GM21723 (cell line): ENCODE results near the gene C11orf21.
"Not testable (repeated sequence)": the region's sequence is repeated elsewhere in the genome, so short reads cannot be mapped to it uniquely, and the experiment has no call there.

Experiments used
- ATAC-seq: cut with Tn5 transposase; IDR thresholded peaks from one replicate; pipeline ENCODE4 v1.9.1; 2021; ENCODE audit warnings: mild to moderate bottlenecking, moderate library complexity; ENCODE audit not compliant: unreplicated experiment

C11orf21 gene

DNA sequence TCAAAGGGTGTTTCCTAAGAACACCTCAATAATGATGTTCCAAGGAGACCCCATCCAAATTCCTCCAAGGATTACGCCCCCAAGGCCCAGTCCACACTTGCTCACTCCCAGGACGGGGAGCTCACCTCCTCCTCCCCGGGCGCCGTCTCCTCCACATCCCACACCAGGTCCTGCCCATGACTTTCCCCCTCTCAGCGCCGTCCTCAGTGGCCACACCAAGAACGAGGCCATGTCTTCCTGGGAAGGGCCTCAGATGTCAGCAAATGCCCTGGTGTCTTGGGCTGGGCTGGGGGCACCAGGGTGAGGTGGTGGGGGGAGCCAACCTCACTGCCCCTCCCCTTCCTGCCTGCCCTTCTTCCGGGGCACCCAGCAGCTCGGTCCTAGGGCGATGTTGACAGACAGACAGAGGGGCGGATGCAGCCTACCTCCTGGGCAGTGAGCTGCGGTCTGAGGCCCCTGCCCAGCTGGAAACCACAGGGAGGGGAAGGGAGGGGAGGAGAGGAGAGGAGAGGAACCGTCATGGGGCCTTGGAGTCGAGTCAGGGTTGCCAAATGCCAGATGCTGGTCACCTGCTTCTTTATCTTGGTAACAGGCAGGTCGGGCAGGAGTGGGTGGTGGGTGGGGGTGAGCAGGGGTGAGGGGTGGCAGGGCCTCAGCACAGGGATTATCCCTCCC, at the start of gene C11orf21, which contains the start of gene TSPAN32:
C11orf21 (minus strand) TSS at position 288 of the 675 bp plus-strand sequence; CDS start at position 178, 110 bp downstream.
TSPAN32 (plus strand) TSS at position 383 of the 675 bp plus-strand sequence; CDS start at position 520, 137 bp downstream.
- ATAC-seq: peak; percentile 61

DNA sequence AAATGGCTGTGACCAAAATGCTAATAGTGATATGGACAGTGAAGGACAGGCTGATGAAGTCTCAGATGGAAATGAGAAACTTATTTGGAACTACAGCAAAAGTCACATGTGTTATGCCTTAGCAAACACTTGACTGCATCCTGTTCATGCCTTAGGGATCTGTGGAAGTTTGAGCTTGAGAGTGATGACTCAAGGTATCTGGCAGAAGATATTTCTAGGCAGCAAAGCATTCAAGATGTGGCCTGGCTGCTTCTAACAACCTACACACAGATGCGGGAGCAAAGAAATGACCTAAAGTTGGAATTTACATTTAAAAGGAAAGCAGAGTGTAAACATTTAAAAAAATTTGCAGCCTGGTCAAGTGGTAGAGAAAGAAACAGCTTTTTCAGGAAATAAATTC, 47.3 kb upstream of the C11orf21 start:
- no peak for ATAC-seq

DNA sequence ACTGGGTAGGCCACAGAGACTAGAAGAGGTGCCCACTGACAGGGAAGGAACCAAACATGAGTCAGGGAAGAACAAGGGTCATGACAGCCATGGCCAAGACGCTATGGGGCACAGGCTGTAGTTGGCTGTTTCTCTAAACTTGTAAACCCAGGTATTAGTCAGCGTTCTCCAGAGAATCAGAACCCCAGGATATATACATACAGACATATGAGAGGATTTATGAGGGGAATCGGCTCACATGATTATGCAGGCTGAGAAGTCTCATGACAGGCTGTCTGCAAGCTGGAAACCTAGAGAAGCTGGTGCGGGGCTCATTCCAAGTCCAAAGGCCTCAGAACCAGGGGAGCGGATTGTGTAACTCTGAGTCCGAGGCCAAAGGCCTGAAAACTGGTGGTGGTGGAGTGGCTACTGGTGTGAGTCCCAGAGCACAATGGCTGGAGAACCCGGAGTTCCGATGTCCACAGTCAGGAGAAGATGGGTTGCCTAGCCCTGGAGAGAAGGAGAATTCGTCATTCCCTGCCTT, 45.7 kb upstream of the C11orf21 start:
- ATAC-seq: no peak

DNA sequence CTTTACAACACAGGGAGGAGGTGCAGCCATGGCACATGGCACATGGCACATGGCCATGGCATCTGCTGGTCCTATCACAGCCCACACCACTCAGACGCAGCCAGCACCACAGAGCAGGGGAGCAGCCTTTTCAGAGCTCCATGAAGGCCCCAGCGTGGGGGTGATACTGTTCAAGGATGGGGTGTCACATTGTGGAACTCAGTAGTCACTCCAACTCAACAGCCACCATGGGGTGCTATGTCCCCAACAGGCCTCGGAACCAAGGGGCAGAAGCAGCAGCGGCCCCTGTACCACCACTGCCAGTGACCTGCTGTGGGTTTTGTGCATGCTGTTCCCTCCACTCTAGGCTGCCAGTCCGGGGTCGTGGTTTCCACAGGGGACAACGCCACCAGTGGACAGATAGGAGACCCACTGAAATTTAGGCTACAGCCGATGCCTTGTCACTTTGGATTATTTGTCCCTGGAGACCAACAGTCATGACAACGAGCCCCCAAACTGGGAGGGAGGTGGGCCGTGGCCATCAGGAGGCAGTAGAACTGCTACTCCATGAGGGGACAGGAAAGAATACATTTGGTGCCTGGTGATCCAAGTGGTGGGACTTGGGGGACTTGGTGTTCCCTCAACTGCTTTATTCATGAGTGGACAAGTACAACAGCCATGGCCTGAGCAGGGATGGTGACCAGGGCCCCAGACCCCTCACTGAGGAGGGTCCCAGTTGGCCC, 45.0 kb upstream of the C11orf21 start:
- no peak for ATAC-seq

DNA sequence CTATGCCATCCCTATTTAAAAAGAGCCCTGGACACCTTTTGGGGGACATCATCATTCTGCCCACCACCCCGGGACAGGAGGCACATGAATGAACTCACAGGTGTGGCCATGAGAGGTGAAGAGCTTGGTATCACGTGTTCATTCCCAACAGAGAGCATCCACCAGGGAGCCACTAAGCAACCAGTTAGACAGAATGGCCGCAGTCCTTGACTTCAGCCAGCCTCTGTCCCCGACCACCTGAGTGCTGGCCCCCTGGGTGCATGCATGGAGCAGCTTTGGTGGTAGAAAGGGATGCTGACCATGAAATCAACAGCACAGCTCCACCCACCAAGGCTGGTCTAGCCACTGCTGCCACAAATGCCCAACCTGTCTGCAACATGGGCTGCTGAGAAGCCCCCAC, 44.3 kb upstream of the C11orf21 start:
- no peak for ATAC-seq

DNA sequence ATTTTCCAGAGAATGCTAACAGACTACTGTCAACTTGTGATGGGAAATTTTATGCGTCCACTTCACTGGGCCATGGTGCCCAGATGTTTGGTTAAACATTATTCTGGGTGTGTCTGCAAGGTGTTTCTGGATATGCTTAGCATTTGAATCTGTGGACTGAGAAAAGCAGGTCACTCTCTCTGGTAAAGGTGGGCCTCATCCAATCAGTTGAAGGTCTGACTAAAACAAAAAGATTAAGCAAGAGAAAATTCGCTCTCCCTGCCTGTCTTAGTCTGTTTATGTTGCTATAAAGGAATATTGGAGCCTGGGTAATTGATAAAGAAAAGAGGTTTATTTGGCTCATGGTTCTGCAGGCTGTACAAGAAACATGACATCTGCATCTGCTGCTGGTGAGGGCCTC, 43.3 kb upstream of the C11orf21 start:
- no peak for ATAC-seq

DNA sequence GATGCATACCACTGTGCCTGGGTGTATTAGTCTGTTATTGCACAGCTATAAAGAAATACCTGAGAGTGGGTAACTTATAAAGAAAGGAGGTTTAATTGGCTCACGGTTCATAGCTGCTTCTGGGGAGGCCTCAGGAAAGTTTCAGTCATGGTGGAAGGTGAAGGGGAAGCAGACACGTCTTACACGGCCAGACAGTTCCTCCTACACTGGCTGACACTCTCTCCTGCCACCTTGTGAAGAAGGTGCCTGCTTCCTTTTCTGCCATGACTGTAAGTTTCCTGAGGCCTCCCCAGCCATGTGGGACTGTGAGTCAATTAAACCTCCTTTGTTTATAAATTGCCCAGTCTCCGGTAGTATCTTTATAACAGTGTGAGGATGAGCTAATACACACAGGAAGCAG, 41.8 kb upstream of the C11orf21 start:
- no peak for ATAC-seq

DNA sequence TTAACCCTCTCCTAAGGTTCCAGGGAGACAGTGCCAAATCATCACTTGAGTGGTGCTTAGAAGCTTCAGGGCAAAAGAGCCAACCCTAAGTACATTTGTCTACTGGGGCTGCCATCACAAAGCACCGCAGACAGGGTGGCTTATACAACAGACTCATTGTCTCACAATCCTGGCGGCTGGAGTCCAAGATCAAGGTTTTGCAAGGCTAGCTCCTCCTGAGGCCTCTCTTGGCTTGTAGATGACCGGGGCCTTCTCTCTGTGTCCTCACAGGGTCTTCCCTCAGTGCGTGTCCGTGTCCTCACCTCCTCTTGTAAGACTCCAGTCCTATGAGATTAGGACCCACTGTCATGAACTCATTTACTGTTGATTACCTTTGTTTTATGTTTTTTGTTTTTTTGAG, 41.3 kb upstream of the C11orf21 start:
- no peak for ATAC-seq

DNA sequence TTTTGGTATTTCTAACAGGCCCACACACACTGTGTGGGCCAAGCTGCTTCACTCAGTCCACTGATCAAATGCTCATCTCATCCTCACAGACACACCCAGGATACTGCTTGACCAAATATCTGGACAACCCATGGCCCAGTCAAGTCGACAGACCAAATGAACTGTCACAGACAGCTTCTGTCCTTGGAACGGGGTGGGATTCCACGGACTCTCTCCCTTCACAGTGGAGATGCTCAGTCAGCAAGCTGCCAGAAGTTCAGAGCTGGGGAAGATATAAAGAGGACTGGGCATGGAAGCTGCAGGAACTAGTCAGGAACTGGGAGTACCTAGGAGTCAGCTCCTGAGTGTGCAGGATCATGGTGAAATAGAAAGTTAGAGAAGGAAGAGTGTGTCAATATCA, 40.8 kb upstream of the C11orf21 start:
- ATAC-seq: no peak

DNA sequence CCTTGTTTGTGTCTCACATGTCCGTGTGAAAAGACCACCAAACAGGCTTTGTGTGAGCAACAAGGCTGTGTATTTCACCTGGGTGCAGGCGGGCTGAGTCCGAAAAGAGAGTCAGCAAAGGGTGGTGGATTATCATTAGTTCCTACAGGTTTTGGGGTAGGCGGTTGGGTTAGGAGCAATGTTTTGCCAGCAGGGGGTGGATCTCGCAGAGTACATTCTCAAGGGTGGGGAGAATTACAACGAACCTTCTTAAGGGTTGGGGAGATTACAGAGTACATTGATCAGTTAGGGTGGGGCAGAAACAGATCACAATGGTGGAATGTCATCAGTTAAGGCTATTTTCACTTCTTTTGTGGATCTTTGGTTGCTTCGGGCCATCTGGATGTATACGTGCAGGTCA, 37.0 kb upstream of the C11orf21 start:
- not testable (repeated sequence) for ATAC-seq

DNA sequence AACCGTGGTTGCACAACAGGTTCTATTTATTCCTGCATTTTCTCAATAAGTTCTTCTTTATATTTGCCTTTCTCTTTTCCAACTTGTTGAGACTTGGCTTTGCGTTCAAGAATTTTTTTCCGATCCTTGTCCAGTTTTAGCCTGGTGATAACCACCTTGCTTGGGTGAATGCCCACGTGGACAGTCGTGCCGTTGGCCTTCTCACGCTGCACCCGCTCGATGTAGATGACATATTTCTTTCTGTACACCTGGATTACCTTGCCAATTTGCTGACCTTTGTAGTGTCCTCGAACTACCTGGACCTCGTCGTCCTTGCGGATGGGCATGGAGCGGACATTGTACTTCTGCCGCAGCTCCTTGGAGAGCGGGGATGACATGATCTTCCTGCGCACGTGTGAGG, 33.6 kb upstream of the C11orf21 start:
- ATAC-seq: not testable (repeated sequence)

DNA sequence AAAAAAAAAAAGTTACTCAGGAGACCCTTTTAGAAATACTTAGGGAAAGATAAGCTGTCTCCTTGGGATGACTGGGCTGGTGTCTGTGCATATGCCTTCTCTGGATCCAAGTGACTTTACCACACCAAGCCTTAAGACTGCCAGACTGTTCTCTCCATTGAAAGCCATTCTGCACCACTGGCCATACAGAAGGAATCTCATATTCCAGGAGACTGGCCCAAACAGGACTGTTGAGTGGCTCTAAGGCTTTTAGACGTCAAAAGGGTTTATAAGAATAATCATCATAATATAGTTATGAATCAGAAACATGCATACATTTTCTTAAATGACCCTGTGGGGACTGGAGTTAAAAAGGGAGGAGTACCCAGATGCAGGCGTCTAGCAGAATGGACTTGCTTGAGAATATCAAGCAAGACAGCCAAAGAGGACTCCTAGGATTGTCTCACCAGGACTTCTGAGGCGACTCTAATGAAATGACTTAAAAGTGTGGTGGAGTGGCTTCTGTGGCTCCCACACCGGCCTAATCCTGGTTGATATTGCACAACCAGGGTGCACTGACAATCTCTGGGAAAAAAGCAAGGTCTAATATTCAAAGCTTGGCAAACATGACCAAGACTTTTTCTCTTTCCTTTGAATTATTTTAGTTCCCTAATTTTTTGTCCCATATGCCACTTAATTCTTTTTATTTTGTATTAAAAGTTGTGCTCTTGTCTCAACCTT, 31.9 kb upstream of the C11orf21 start:
- ATAC-seq: not testable (repeated sequence)

DNA sequence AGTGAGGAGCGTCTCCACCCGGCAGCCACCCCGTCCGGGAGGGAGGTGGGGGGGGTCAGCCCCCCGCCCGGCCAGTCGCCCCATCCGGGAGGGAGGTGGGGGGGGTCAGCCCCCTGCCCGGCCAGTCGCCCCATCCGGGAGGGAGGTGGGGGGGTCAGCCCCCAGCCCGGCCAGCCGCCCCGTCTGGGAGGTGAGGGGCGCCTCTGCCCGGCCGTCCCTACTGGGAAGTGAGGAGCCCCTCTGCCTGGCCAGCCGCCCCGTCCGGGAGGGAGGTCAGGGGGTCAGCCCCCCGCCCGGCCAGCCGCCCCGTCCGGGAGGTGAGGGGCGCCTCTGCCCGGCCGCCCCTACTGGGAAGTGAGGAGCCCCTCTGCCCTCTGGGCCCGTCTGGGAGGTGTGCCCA, 30.9 kb upstream of the C11orf21 start:
- ATAC-seq: not testable (repeated sequence)

DNA sequence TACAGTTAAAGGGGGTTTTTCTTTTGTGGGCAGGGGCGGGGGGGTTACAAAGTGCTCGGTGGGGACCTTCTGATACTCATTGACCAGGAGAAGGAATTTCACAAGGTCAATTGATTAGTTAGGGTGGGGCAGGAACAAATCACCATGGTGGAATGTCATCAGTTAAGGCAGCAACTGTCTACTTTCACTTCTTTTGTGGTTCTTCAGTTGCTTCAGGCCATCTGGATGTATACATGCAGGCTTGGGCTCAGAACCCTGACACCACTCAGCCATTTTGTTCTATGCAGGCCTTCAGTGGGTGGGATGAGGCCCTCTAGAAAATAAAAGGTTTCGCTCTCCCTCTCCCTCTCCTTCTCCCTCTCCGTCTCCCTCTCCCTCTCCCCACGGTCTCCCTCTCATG, 29.7 kb upstream of the C11orf21 start:
- ATAC-seq: no peak

DNA sequence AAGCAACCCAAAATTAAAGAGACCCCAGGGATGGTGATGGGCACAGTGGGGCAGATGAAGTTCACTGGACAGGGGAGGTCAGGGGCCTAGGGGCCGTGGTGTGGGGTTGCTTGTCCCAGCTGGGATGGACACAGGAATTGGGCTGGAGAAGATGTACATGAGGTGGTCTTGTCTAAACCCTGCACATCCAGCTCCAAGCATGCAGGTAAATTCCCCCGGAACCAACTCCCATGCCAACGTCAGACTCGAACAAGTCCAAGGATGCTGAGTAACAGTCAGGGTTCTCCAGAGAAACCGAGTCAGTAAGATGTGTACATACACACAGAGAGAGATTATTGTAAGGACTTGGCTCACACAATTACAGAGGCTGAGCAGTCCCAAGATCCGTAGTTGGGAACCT, 29.0 kb upstream of the C11orf21 start:
- no peak for ATAC-seq

DNA sequence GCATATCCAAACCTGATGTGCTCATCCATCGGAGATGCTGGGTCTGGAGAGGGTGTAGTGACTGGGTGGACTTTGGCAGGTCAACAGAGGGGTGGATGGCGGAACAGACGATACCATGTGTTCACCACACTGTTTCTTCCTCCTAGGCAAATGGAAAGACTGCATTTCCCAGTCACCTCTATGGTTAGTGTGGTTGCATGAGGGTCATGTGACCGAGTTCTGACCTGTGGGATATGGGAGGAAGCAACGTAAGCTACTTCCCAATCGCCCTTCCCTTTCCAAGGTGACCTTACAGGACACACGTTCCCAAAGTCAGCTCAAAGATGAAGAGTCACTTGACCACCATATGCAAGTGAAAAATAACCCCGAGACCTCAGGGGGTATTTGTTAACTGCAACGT, 27.8 kb upstream of the C11orf21 start:
- no peak for ATAC-seq

DNA sequence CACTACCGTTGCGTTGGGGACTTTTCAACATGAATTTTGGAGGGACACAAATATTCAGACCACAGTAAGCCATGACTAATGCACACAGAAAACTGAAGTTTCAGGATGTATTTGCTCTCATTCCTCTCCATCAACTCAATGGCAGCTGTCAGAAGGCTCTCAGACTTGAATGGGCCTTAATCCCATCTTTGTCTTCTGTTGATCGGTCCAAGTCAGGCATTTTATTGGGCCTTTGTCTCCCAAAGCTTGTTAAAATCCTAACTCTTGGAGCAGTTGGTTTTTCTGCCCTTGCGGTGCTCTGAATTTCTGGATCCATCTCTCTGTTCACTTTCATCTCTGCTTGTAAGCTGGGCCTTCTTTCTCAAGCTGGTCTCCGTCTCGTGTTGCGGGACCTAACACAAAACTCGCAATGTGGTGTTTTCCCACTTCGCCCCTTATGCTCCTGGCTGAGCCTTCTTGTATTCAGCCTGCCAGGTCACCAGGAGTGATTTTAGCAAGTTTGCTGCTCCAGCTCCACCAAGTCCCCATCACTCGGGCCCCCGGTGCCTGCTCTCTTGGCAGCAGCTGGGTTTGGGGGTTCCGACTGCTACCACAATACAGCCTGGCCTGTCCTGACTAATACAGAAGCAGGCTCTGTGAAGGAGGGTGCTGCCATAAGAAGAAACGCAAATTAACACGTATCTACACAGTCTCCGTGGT, 27.1 kb upstream of the C11orf21 start:
- ATAC-seq: no peak

DNA sequence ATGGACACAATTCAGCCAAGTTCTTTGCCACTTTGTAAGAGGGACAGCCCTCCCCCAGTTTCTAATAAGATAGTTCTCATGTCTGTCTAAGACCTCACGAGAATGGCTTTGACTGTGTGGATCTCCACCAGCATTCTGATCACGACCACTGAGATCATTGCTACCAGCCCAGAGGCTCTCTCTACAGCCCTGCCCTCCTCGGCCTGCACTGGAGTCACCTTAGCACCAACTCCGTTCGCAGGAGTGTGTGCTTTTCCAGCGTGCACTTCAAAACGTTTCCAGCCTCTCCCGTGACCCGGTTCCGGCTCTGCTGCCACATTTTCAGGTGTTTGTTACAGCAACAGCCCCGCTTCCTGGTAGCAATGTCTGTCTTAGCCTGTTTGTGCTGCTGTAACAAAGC, 26.3 kb upstream of the C11orf21 start:
- no peak for ATAC-seq

DNA sequence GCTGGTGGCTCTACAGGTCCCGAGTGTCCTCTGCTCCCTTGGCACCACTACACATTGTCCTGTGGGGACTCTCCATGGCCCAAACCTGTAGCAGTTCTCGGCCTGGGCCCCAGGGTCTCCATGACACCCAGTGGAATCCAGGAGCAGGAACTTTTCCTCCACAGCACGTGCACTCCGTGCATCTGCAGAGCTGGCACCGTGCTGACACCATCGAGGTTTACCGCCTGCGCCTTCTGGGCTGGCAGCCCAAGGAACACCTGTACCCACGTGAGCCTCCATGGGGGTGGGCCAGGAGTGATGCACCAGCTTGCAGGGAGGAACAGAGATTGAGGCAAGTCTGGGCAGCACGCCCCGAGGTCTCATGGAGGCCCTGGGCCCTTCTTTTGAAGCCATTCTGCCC, 25.3 kb upstream of the C11orf21 start:
- no peak for ATAC-seq

DNA sequence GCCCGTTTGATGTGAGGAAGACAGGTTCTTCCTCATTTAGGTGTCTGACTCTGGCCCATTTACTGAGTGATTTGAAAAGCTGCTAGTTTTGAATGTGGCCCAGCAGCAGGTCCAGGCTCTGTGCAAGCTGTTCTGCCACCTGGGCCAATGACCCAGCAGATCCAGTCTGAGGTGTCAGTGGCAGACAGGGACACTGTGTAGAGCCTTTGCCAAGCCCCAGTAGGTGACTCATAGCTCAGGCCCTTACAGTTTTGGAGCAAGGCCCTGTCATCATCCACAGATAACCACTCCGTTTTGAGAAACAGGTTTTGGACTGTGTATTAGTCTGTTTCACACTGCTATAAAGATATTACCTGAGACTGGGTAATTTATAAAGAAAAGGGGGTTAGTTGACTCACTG, 24.0 kb upstream of the C11orf21 start:
- no peak for ATAC-seq

DNA sequence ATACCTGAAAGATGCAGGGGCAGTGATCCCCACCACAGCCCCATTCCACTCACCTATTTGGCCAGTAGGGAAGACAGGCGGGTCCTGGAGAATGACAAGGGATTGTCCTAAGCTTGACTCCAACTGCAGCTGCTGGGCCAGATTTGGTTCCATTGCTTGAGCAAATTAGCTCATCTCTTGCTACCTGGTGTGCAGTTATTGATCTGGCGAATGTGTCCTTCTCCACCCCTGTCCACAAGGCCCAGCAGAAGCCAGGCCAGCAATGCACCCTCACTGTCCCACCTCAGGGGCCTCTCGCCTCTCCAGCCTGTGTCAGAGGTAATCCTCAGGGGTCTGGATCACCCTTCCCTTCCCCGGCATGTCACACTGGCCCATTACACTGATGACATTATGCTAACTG, 23.4 kb upstream of the C11orf21 start:
- ATAC-seq: no peak
